Measurements from ENCODE around the gene PRAMEF7.
"Not testable (repeated sequence)": the region's sequence is repeated elsewhere in the genome, so short reads cannot be mapped to it uniquely, and the experiment has no call there.

The PRAMEF7 gene

DNA sequence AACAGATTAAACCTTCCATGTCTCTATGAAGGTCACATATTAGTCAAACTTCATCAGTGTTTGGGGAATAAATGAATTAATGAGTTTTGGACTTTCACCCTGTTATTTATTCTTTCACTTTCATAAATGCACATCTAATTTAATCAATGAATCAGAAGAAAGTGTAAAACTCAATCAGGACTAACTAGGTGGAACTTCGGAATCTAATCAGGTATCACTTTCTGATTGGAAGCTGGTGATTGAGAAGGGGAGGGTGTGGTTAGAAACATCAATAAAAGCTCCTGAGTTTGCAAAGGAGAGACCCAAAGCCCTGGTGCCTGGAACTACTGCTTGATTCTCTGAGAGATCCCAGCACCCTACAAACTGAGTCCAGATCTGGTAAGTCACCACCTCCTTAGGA, at the start of gene PRAMEF7:
PRAMEF7 (plus strand) TSS at position 301 of the 400 bp plus-strand sequence. CDS start 1,083 bp downstream, outside the sequence.
- H3K9me3 Mint-ChIP-seq, CTCF ChIA-PET, H3K27me3 Mint-ChIP-seq, H3K27ac Mint-ChIP-seq, H3K4me3 Mint-ChIP-seq, DNase-seq, H3K4me1 Mint-ChIP-seq, H3K36me3 Mint-ChIP-seq: not testable (repeated sequence)

DNA sequence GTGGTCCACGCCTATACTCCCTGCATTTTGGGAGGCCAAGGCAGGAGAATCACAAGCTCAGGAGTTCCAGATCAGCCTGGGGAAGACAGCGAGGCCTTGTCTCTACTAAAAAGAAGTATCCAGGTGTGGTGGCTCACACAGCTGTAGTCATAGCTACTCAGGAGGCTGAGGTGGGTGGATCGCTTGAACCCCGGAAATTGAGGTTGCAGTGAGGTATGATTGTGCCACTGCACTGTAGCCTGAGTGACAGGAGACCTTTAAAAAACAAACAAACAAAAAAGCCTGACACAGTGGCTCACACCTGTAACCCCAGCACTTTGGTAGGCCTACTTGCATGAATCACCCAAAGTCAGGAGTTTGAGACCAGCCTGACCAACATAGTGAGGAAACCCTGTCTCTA, 38.0 kb upstream of the PRAMEF7 start:
- H3K27ac Mint-ChIP-seq, H3K4me3 Mint-ChIP-seq, CTCF ChIA-PET, DNase-seq, H3K4me1 Mint-ChIP-seq, H3K9me3 Mint-ChIP-seq, H3K36me3 Mint-ChIP-seq, H3K27me3 Mint-ChIP-seq: not testable (repeated sequence)

DNA sequence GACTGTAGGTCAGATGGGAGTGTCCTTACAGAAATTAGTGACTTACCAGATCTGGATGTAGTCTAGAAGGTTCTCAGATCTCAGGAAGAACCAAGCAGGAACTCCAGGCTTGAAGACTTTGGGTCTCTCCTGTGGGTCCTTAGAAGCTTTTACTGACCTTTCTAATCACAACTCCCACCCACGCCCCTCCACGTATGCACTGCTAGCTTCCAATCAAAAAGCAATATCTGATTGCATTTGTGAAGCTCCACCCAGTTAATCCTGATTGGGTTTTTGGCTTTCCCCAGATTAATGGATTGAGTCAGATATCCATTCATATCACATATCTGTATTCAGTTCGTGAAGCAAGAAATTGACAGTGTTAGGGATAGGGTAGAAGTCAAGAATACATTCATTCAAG, 30.3 kb upstream of the PRAMEF7 start, which contains the start of gene PRAMEF4:
PRAMEF4 (minus strand) TSS at position 101 of the 400 bp plus-strand sequence. CDS start 2,807 bp downstream, outside the sequence.
- CTCF ChIA-PET, DNase-seq, H3K9me3 Mint-ChIP-seq: not testable (repeated sequence)

DNA sequence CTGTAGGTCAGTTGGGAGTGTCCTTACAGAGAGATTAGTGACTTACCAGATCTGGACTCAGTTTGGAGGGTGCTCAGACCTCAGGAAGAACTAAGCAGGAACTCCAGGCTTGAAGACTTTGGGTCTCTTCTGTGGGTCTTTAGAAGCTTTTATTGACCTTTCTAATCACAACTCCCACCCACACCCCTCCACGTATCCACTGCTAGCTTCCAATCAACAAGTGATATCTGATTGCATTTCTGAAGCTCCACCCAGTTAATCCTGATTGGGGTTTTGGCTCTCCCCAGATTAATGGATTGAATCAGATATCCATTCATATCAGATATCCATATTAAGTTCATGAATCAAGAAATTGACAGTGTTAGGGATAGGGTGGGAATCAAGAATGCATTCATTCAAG, 18.2 kb upstream of the PRAMEF7 start, which contains the start of gene PRAMEF10:
PRAMEF10 (minus strand) TSS at position 101 of the 400 bp plus-strand sequence. CDS start 2,423 bp downstream, outside the sequence.
- H3K9me3 Mint-ChIP-seq, H3K4me3 Mint-ChIP-seq, H3K4me1 Mint-ChIP-seq, DNase-seq, H3K27ac Mint-ChIP-seq, H3K27me3 Mint-ChIP-seq, CTCF ChIA-PET, H3K36me3 Mint-ChIP-seq: not testable (repeated sequence)

More for the DNA sequence above, 30.3 kb upstream of the PRAMEF7 start, which contains the start of gene PRAMEF4:
- not testable (repeated sequence) for H3K36me3 Mint-ChIP-seq, H3K27me3 Mint-ChIP-seq, H3K27ac Mint-ChIP-seq, H3K4me1 Mint-ChIP-seq, H3K4me3 Mint-ChIP-seq

DNA sequence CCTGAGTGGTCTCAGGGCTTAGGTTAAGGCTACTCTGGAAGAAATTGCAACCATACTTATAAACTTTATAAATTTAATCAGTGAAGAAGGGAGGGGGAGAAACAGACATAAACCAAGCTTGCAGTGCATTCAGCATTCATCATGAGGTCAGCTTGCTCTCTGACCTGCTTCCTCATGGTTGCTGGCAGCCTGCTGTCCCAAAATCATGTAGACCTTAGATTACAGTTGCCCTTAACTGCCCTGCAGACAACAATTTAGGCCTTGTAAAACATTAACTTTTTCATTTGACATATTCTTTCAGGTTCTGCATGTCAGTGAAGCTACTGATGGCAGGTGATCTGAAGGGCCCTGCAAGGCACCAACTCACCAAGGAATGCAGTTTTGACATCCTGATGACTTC, 17.2 kb upstream of the PRAMEF7 start:
- H3K27me3 Mint-ChIP-seq, H3K4me3 Mint-ChIP-seq, H3K4me1 Mint-ChIP-seq, DNase-seq, H3K9me3 Mint-ChIP-seq, CTCF ChIA-PET, H3K27ac Mint-ChIP-seq, H3K36me3 Mint-ChIP-seq: not testable (repeated sequence)

DNA sequence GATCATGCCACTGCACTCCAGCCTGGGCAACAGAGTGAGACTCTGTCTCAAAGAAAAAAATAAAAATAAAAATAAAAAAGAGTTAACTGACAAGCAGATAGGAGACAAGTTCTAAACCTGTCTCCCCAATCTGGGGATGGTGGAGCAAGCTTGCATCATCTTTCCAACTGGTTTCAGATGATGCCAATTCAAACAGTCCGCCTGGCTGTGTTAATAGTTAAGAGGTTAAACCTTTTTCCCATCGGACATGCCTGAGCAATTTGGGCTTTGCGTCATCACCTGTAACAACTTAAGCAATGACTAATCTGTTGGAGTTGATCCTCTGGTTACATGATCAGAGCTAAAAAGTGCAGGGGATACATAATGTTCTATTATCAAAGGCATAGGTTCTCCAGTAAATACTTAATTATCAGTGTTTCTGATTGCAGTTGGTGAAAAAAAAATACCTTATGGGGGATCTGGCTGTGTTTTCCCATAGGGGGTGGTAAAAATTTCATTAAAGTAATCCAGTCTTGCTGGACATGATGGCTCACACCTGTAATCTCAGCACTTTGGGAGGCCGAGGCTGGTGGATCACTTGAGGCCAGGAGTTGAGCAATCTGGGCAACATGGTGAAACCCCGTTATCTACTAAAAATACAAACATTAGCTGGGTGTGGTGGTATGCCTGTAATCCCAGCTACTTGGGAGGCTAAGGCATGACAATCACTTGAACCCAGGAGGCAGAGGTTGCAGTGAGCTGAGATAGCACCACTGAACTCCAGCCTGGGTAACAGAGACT, 12.4 kb upstream of the PRAMEF7 start:
- H3K4me1 Mint-ChIP-seq, CTCF ChIA-PET, DNase-seq, H3K4me3 Mint-ChIP-seq, H3K27me3 Mint-ChIP-seq, H3K36me3 Mint-ChIP-seq, H3K9me3 Mint-ChIP-seq, H3K27ac Mint-ChIP-seq: not testable (repeated sequence)

DNA sequence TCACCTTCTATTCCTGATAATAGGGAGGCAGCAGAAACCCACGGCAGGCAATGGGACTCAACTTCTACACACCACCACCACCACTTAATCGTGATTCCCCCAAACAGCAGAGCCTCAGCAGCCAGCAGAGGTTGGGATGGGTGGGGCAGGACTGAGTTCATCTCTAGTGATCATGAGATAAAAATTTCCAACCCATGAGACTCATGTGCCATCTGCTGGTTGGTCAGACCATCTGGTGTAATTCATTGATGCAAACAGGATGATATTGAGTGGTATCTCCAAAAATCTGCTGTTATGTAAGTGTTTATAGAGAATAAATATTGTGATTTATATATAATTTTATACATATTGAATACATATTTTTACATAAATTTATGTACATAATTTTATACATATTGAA, 5.3 kb downstream of the PRAMEF7 start:
- not testable (repeated sequence) for DNase-seq, H3K4me1 Mint-ChIP-seq, H3K27ac Mint-ChIP-seq, H3K9me3 Mint-ChIP-seq, H3K36me3 Mint-ChIP-seq, H3K4me3 Mint-ChIP-seq, H3K27me3 Mint-ChIP-seq
- CTCF ChIA-PET: interaction anchor here (0.6 kb wide), 1 partner anchor 833 kb away, joined by 3 read pairs; no protein-coding TSS in a partner anchor

DNA sequence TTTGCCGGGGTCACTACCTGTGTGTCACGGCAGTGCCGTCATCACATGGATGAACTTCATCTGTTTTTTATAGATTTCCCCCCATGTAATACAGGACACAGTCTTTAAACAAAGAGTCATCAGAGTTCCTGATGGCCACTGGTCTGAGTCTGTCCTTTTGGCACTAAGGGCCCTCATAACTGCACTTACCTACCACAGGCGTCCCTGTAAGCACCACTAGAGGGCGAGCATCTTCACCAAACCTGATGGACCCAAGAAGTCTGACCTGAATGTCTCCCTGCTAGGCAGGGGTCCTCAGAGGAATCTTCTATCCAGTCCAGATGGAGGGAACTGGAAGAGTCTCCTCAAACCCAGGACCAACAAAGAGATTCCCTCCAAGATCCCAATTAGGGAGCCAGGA, 8.0 kb downstream of the PRAMEF7 start:
- H3K36me3 Mint-ChIP-seq, H3K9me3 Mint-ChIP-seq, CTCF ChIA-PET, H3K4me3 Mint-ChIP-seq, H3K27ac Mint-ChIP-seq, H3K4me1 Mint-ChIP-seq, DNase-seq, H3K27me3 Mint-ChIP-seq: not testable (repeated sequence)

DNA sequence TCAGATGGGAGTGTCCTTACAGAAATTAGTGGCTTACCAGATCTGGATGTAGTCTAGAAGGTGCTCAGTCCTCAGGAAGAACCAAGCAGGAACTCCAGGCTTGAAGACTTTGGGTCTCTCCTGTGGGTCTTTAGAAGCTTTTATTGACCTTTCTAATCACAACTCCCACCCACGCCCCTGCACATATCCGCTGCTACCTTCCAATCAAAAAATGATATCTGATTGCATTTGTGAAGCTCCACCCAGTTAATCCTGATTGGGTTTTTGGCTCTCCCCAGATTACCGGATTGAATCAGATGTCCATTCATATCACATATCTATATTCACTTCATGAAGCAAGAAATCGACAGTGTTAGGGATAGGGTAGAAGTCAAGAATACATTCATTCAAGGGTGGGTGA, 31.1 kb downstream of the PRAMEF7 start, which contains the start of gene PRAMEF6:
PRAMEF6 (minus strand) TSS at position 101 of the 400 bp plus-strand sequence. CDS start 5,062 bp downstream, outside the sequence.
- H3K27me3 Mint-ChIP-seq, H3K27ac Mint-ChIP-seq, CTCF ChIA-PET, H3K36me3 Mint-ChIP-seq, H3K4me1 Mint-ChIP-seq, H3K9me3 Mint-ChIP-seq, H3K4me3 Mint-ChIP-seq, DNase-seq: not testable (repeated sequence)

Measured in activated naive CD4-positive, alpha-beta T cell treated with anti-CD3 and anti-CD28 coated beads, Interleukin-2, amount 10 ng/mL, durations not matched to agents 7 days and 5 days (primary cell).